ENCODE measurements around the gene TNNT3. TPM values are rescaled to one million over a fixed set of nuclear protein-coding genes. Genes with fewer than 3 reads are reported as not detected.

TNNT3 gene
- polyA plus RNA-seq, 2 of the 4 experiments (the other 2 are of a cell fraction), result not detected

DNA sequence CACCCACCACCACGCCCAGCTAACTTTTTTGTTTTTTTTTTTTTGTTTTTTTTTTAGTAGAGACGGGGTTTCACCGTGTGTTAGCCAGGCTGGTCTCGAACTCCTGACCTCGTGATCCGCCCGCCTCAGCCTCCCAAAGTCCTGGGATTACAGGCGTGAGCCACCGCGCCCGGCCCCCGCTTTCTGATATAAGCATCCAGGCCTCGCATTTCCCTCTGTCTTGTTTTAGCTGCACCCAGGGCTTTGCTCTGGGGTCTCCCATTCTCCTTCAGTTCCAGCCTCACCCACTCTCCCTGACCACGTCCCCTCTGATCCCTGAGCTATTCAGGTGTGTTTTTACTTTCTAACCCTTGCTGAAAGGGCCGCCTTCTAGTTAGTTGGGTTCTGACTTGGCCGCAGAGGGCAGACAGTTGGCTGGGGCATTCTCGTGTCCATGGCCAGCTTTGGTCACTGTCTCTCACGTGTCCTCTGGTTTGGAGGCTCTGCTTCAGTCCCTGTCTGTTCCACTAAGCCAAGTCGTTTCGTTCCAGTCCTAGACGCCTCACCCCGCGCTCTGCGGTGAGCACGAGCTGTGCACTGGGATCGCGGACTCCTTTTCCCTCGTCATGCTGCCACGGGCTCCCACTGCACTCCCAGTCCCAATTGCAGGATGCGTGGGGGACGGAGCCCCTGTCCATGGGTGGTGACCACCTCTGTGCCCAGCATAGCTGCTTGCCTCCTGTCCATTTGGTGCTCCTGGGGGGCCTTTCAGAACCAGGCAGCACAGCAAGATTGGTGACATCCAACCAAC is 6.0 kb upstream of the TNNT3 start (continued):
- TF ChIP-seq ZFP36 (IDR thresholded peaks at IDR 0.05; ENCODE audit: borderline replicate concordance, partially characterized antibody), result no peak
- no peak for TF ChIP-seq EHF (CRISPR knock-in tag; IDR thresholded peaks at IDR 0.05)
- TF ChIP-seq CEBPB (IDR thresholded peaks at IDR 0.05), result no peak
- no peak for TF ChIP-seq HDAC2 (IDR thresholded peaks at IDR 0.05)
- no peak for TF ChIP-seq NPAS2 (CRISPR knock-in tag; IDR thresholded peaks at IDR 0.05; ENCODE audit: borderline replicate concordance)
- no peak for TF ChIP-seq MYC (IDR thresholded peaks at IDR 0.05; ENCODE audit: borderline replicate concordance, low read length)
- TF ChIP-seq ZNF302 (CRISPR knock-in tag; IDR thresholded peaks at IDR 0.05), result no peak
- TF ChIP-seq CHD4 (IDR thresholded peaks at IDR 0.05; ENCODE audit: borderline replicate concordance), result no peak
- no peak for TF ChIP-seq POLR2A (IDR thresholded peaks at IDR 0.05; ENCODE audit: low read length)
- TF ChIP-seq HOXB13 (CRISPR knock-in tag; IDR thresholded peaks at IDR 0.05; ENCODE audit: low read depth), result no peak

- Histone ChIP-seq H3K9me3 (no peaks in the 10 kb centered on the region), H3K4me3 (no peak overlapping the region), H3K4me2 (no peak overlapping the region), H3K27ac (no peak overlapping the region), H3K4me1 (no peaks in the 10 kb centered on the region)
- TF ChIP-seq RCOR1 (IDR thresholded peaks at IDR 0.05; ENCODE audit: low read depth, low read length), result no peak
- TF ChIP-seq HDAC2 (IDR thresholded peaks at IDR 0.05), result no peak
- no peak for TF ChIP-seq RARB (CRISPR knock-in tag; IDR thresholded peaks at IDR 0.05)
- no peak for TF ChIP-seq NPAS2 (CRISPR knock-in tag; IDR thresholded peaks at IDR 0.05; ENCODE audit: borderline replicate concordance)
- no peak for TF ChIP-seq KDM5A (IDR thresholded peaks at IDR 0.05)
- TF ChIP-seq FOSB (CRISPR knock-in tag; IDR thresholded peaks at IDR 0.05), result no peak
- TF ChIP-seq ZSCAN20 (CRISPR knock-in tag; IDR thresholded peaks at IDR 0.05), result no peak
- no peak for TF ChIP-seq EHF (CRISPR knock-in tag; IDR thresholded peaks at IDR 0.05)
- TF ChIP-seq CHD2 (IDR thresholded peaks at IDR 0.05; ENCODE audit: low read length, partially characterized antibody), result no peak
- TF ChIP-seq FOSL2 (IDR thresholded peaks at IDR 0.05), result no peak
- no peak for TF ChIP-seq FOSL2 (CRISPR knock-in tag; IDR thresholded peaks at IDR 0.05)
- DNase-seq (ENCODE audit: low read depth in 1 of 2, low spot score in 1 of 2), result no peak
- WGBS (ENCODE audit: missing lambda C conversion rate), result 19% methylated on average over 2 of the region's 2 CpGs
- POLR2A ChIA-PET, result no interaction called here
- ATAC-seq, result no peak
- CTCF ChIA-PET, result no interaction called here
- no peak for FAIRE-seq
These were observed 3.7 kb upstream of the TNNT3 start for GRCh38 chr11:1915795-1916131.

- Histone ChIP-seq H3K4me2 (no peak overlapping the region), H3K4me1 (no peaks in the 10 kb centered on the region), H3K27ac (no peak overlapping the region), H3K4me3 (no peak overlapping the region), H3K9me3 (no peaks in the 10 kb centered on the region)
- no peak for FAIRE-seq
- no peak for ATAC-seq
- POLR2A ChIA-PET, result no interaction called here
- no peak for DNase-seq (ENCODE audit: low read depth in 1 of 2, low spot score in 1 of 2)
- CTCF ChIA-PET, result interaction anchor here (0.6 to 2.5 kb wide), 11 partner anchors 10 to 1133 kb away, joined by 3 to 10 read pairs (median 4); partner anchors contain the start of gene PRR33
- WGBS (ENCODE audit: missing lambda C conversion rate), result 52% methylated on average over 13 of the region's 14 CpGs
- TF ChIP-seq JUNB (IDR thresholded peaks at IDR 0.05) (no peak), POLR2AphosphoS2 (conservative IDR thresholded peaks at IDR 0.05; ENCODE audit: low read length) (no peak), MAX (IDR thresholded peaks at IDR 0.05) (no peak), EP300 (IDR thresholded peaks at IDR 0.05) (no peak), BHLHE40 (IDR thresholded peaks at IDR 0.05; ENCODE audit: low read depth, low read length) (no peak), ELK1 (IDR thresholded peaks at IDR 0.05; ENCODE audit: low read depth, low read length) (no peak), HEYL (CRISPR knock-in tag; IDR thresholded peaks at IDR 0.05) (no peak), ZC3H11A (IDR thresholded peaks at IDR 0.05) (no peak), MYC (IDR thresholded peaks at IDR 0.05; ENCODE audit: borderline replicate concordance, low read length) (no peak), HOXA7 (CRISPR knock-in tag; IDR thresholded peaks at IDR 0.05) (no peak), CHD4 (IDR thresholded peaks at IDR 0.05; ENCODE audit: borderline replicate concordance) (no peak)
- TF ChIP-seq, protein P1, sequence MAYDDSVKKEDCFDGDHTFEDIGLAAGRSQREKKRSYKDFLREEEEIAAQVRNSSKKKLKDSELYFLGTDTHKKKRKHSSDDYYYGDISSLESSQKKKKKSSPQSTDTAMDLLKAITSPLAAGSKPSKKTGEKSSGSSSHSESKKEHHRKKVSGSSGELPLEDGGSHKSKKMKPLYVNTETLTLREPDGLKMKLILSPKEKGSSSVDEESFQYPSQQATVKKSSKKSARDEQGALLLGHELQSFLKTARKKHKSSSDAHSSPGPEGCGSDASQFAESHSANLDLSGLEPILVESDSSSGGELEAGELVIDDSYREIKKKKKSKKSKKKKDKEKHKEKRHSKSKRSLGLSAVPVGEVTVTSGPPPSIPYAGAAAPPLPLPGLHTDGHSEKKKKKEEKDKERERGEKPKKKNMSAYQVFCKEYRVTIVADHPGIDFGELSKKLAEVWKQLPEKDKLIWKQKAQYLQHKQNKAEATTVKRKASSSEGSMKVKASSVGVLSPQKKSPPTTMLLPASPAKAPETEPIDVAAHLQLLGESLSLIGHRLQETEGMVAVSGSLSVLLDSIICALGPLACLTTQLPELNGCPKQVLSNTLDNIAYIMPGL (CRISPR knock-in tag; IDR thresholded peaks at IDR 0.05; ENCODE audit: borderline replicate concordance), result no peak
- TF ChIP-seq, protein P2, sequence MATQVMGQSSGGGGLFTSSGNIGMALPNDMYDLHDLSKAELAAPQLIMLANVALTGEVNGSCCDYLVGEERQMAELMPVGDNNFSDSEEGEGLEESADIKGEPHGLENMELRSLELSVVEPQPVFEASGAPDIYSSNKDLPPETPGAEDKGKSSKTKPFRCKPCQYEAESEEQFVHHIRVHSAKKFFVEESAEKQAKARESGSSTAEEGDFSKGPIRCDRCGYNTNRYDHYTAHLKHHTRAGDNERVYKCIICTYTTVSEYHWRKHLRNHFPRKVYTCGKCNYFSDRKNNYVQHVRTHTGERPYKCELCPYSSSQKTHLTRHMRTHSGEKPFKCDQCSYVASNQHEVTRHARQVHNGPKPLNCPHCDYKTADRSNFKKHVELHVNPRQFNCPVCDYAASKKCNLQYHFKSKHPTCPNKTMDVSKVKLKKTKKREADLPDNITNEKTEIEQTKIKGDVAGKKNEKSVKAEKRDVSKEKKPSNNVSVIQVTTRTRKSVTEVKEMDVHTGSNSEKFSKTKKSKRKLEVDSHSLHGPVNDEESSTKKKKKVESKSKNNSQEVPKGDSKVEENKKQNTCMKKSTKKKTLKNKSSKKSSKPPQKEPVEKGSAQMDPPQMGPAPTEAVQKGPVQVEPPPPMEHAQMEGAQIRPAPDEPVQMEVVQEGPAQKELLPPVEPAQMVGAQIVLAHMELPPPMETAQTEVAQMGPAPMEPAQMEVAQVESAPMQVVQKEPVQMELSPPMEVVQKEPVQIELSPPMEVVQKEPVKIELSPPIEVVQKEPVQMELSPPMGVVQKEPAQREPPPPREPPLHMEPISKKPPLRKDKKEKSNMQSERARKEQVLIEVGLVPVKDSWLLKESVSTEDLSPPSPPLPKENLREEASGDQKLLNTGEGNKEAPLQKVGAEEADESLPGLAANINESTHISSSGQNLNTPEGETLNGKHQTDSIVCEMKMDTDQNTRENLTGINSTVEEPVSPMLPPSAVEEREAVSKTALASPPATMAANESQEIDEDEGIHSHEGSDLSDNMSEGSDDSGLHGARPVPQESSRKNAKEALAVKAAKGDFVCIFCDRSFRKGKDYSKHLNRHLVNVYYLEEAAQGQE (IDR thresholded peaks at IDR 0.05), result no peak
These were observed 3.1 kb upstream of the TNNT3 start for GRCh38 chr11:1916132-1916985.
